HG03558 (cell line): ENCODE data around the gene ABCA7.

ENCODE experiments used
- ATAC-seq: cut with Tn5 transposase; IDR thresholded peaks from one replicate; pipeline ENCODE4 v1.9.1; 2021; ENCODE audit warnings: moderate number of reproducible peaks; ENCODE audit not compliant: unreplicated experiment; ENCODE audit errors: extremely low read depth

Gene ABCA7

GRCh38 chr19:1001538-1002166 is 38.3 kb upstream of the ABCA7 start:
- ATAC-seq, result no peak

- ATAC-seq, result no peak
Measured at GRCh38 chr19:1002600-1002999, 37.3 kb upstream of the ABCA7 start.

GRCh38 chr19:1003283-1003682 is 36.6 kb upstream of the ABCA7 start:
- no peak for ATAC-seq

GRCh38 chr19:1004204-1004802 is 35.6 kb upstream of the ABCA7 start:
- no peak for ATAC-seq

GRCh38 chr19:1004803-1005664 is 34.9 kb upstream of the ABCA7 start:
- ATAC-seq, result no peak

GRCh38 chr19:1006711-1007398 is 33.1 kb upstream of the ABCA7 start:
- ATAC-seq, result no peak

- ATAC-seq, result no peak
Measured at GRCh38 chr19:1007399-1008251, 32.3 kb upstream of the ABCA7 start.

GRCh38 chr19:1008268-1009040 is 31.5 kb upstream of the ABCA7 start:
- ATAC-seq, result no peak

- ATAC-seq, result no peak
Measured at GRCh38 chr19:1009041-1009980, 30.6 kb upstream of the ABCA7 start.

GRCh38 chr19:1009981-1010538 is 29.8 kb upstream of the ABCA7 start:
- ATAC-seq, result no peak

- ATAC-seq, result no peak
Measured at GRCh38 chr19:1010586-1011510, 29.1 kb upstream of the ABCA7 start.

- no peak for ATAC-seq
Measured at GRCh38 chr19:1011831-1012333, 28.0 kb upstream of the ABCA7 start.

- no peak for ATAC-seq
Measured at GRCh38 chr19:1012334-1012733, 27.6 kb upstream of the ABCA7 start.

- no peak for ATAC-seq
Measured at GRCh38 chr19:1013218-1013617, 26.7 kb upstream of the ABCA7 start.

GRCh38 chr19:1014161-1015060 is 25.5 kb upstream of the ABCA7 start:
- no peak for ATAC-seq
